ENCODE data around the gene P2RX6.
"Not testable (repeated sequence)": the region's sequence is repeated elsewhere in the genome, so short reads cannot be mapped to it uniquely, and the experiment has no call there.

The P2RX6 gene

DNA sequence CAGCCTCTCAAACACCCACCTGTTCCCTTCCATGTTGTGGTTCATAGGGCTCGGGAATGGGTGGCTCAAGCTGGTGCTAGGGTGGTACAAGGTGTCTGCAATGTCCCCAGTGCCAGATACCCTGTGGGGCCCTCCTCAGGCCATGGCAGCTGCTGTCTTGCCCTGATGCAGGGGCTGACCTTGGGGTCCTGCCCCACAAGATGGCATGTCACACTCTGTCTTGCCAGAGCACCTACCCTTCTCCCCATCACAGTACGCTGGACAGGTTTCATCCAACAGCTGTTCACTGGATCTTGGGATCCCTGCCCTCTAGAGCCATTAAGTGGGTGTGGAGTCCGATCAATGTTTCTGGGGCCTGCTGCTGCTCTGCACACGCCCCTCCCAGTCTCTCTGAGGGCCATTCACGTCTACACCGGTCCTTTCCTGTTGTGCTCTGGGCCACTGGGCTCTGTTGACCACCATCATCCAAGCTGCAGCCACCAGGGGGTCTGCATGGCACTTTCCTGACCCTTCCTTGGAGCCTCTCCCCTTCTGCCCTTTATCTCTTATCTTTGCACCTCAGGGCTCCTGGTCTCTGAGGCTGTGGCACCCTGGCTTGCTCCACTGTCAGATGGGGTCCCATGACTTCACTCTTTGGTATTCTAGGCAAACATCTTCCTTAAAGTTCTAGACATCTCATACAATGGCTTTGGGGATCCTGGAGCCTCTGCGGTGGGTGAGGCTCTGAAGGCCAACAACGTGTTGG lies 37.9 kb downstream of the P2RX6 start:
- no peak for DNase-seq (ENCODE audit: low read depth, low spot score)

DNA sequence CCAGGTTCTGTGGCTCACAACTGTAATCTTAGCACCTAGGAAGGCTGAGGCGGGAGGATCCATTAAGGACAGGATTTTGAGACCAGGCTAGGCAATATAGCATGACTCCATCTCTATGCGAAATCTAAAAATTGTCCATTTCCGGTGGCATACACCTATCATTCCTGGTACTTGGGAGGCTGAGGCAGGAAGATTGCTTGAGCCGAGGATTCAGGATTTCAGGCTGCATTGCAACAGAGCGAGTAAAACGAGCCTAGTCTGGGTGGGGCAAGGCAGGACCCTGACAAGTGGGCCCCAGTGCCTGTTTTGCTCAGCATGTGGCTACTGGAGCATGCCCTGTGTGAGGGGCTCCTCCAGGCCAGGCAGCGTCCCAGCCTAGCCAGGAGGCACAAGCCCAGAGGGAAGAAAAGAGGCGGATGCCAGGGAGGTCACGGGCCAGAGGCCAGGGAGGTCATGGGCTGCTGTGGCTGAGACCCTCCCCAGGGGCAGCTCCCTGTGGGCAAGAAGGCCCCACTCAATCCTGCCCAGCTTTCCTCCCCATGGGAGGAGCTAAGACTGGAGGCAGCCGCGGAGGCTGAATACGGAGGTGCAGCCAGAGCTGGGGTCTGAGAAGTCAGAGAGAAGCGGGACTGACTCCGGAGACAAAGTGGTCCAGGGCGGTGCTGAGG lies 39.2 kb downstream of the P2RX6 start:
- DNase-seq (ENCODE audit: low read depth, low spot score) = no peak

DNA sequence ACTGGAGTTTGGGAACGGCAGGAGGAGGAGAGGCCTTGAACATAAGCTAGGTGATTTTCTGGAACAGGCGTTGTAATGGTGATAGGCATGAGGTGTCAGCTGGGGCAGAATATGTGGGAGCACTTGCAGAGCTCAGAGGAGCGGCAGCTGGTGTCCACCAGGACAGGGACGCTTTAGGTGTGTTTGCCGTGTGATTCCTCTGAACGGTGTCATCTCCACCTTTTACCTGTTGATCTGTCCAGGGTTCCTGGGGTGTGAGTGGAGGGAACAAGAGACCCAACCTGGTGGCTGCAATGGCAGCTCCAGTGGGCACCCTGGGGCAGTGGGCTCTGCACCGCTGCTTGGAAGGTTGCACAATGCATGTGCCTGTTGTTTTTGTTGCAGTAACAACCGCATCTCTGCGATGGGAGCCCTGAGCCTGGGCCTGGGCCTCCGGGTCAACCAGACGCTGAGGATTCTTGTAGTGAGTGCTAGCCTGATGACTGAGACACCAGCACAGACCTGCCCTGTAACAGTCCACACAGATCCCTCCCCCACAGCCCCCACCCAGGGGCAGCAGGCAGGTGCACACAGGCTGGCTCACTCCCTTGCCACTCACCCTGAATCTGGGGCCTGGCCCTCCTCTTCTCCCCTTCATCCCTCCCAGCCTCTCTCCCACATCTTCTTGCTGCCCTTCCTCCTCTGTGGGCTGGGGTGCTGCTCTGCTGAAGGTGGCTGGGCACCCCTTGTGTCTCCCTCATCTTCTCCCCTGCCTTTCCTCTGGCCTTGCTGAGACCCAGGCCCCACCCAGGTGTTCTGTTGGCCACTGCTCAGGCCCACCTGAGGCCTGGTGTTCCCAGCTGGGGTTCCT lies 40.0 kb downstream of the P2RX6 start:
- no peak for DNase-seq (ENCODE audit: low read depth, low spot score)

DNA sequence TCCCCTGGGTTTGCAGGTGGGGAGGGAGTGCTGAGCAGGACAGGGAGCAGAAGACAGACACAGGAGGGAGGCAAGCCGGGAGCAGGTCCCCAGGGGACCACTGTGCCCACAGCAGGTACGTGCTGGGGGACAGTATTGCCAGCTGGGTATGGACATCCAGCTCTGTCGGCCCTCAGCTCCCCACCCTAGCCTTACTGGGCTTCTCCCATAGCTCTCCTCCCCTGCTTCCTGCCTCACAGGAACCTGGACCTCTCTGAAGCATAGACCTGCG lies 40.5 kb downstream of the P2RX6 start:
- no peak for DNase-seq (ENCODE audit: low read depth, low spot score)

DNA sequence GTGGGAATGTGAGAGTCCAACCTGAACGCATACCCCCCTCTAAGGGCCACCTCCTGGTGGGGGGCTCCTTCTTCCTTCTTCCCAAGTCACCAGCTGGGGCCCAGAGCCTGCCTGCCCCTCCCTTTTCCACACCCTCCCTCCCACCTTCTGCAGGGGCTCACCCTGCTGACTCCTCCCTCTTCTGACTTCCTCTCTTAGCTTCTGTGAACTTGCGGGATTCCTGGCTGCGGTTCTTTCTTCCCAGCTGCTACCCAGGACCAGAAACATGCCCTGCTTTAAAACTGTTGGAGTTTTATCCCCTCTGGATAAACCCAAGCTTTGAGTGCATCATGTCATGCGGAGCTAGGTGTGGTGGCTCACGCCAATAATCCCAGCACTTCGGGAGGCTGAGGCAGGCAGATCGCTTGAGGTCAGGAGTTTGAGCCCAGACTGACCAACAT lies 40.9 kb downstream of the P2RX6 start:
- DNase-seq (ENCODE audit: low read depth, low spot score) = no peak

DNA sequence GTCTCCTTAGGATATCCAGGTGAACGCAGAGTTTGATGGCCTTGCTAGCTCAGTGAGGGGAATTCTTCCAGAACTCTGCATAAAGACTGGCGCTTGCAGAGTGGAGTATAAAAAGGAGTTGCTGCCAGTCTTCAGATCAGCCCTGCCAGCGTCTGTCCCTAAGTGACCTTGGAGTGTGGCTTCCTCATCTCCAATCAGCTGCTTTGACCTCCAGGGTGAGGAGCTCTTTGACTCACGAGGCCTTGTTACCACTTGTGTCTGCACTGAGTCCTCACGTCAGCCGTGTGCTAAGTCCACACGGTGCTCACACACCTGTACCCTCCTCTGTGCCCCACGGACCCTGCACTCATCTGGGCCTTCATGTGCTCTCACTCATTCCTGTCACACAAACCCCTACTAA lies 45.4 kb downstream of the P2RX6 start:
- not testable (repeated sequence) for DNase-seq (ENCODE audit: low read depth, low spot score)

DNA sequence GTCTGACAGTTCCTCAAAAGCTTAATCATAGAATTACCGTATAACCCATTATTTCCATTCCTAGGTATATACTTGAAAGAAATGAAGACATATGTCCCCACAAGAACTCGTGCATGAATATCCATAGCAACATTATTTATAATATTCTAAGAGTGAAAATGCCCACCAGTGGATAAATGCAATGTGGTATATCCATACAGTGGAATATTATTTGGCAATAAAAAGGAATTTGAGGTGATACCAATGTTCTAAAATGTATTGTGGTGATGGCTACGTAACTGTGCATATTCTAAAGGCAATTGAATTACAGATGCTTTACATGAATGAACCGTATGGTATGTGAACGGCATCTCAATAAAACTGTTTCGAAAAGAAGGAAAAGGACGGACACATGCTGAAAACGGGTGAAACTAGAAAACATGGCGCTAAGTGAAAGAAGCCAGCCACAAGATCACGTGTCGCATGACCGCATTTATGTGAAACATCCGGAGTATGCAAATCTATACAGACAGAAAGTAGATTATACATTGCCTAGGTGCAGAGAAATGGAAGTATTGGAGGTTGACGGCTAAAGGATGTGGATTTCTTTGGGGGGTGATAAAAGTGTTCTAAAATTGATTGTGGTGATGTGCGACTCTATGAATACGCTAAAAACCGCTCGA lies 46.8 kb downstream of the P2RX6 start:
- not testable (repeated sequence) for DNase-seq (ENCODE audit: low read depth, low spot score)

DNA sequence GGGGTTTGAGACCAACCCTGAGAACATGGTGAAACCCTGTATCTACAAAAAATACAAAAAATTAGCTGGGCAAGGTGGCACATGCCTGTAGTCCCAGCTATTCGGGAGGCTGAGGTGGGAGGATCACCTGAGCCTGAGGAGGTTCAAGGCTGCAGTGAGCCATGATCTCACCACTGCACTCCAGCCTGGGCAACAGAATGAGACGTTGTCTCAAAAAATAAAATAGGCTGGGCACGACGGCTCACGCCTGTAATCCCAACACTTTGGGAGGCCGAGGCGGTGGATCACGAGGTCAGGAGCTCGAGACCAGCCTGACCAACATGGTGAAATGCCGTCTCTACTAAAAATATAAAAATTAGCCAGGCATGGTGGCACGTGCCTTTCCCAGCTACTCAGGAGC lies 49.5 kb downstream of the P2RX6 start:
- DNase-seq (ENCODE audit: low read depth, low spot score) = not testable (repeated sequence)

DNA sequence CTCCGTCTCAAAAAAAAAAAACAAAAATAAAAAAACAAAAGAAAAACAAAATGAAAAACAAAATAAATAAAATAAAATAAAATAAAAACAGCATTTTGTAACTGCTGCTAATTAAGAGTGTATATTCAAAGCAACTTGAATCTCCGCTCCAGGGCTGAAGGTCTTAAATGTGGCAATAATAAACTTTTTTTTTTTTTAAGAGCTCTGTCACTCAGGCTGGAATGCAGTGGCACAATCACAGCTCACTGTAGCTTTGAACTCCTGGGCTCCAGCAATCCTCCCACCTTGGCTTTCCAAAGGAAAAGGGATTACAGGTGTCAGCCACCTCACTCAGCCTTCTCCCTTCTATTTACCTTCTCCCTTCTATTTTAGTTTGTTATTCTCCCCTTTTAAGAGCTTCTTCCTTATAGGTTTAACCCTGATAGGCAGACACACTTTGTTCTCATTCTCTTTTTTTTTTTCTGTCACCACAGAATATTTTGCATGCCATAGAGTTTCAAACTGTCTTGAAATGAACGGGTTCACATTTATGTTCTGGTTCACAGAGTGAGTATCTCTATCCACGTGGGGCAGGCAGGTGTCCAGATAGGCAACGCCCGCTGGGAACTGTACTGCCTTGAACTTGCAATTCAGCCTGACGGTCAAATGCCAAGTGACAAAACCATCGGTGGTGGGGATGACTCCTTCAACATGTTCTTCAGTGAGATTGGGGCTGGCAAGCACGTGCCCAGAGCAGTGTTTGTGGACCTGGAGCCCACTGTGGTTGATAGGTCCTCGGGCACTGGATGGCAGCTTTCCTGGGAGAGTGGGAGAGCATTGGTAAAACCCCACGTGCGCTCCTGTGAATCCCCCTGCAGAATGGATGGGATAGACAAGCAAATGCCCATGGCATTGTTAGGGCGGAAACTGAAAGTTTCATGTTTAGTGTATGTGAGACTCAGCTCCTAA lies 50.2 kb downstream of the P2RX6 start:
- no peak for DNase-seq (ENCODE audit: low read depth, low spot score)

DNA sequence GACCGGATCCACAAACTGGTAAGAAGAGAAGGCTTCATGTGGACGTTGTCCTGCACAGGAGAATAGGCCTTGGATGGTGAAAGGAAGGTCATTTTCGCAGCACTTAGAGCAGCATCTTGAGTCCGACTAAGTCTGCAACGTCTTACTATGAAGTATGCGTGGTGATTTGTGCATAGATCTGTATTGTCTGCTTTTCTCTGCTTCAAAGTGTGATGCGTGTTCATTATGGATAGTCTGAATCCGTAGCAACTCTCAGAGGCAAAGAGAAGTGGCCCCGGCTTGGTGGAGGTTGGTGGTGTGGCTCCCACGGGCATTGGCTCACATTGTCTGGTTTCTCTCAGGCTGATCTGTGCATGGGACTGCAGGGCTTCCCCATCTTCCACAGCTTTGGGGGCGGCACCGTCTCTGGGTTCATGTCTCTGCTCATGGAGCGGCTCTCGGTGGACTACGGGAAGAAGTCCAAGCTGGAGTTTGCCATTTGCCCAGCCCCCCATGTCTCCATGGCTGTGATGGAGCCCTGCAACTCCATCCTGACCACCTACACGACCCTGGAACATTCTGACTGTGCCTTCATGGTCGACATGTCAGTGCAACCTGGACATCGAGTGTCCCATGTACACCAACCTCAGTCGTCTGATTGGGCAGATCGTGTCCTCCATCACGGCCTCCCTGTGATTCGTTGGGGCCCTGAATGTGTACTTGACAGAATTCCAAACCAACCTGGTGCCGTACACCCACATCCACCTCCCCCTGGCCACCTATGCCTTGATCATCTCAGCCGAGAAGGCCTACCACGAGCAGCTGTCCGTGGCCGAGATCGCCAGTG lies 52.3 kb downstream of the P2RX6 start:
- DNase-seq (ENCODE audit: low read depth, low spot score) = no peak

DNA sequence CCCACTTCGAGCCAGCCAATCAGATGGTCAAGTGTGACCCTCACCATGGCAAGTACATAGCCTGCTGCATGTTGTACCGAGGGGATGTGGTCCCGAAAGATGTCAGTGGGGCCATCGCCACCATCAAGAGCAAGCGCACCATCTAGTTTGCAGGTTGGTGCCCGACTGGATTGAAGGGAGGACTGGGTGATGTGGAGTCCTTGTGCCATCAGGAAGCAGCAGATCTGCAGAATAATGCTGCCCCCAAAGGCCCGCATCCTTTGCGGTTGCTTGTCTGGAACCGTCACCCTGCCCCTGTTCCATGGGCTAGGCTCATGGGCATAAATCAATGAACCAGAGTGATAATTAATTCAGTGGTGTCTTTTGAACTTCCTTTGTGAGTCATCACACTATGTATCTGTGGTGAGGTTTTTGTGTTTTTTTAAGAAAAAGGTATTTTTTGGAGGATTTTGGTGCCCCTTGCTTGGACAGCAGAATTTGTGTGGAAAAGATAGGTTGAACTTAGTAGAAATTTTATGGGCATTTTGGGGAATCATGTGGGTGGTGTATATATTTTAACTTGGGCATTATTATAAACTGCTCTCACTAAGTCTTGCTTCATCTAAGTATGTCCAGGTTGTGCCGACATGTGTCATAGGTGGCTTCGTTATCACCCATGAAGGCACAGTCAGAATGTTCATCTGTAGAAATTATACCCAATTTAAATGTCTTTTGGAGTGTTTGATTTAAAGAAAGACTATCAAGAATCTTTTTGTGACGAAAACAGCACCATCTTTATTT lies 53.1 kb downstream of the P2RX6 start:
- DNase-seq (ENCODE audit: low read depth, low spot score) = no peak

DNA sequence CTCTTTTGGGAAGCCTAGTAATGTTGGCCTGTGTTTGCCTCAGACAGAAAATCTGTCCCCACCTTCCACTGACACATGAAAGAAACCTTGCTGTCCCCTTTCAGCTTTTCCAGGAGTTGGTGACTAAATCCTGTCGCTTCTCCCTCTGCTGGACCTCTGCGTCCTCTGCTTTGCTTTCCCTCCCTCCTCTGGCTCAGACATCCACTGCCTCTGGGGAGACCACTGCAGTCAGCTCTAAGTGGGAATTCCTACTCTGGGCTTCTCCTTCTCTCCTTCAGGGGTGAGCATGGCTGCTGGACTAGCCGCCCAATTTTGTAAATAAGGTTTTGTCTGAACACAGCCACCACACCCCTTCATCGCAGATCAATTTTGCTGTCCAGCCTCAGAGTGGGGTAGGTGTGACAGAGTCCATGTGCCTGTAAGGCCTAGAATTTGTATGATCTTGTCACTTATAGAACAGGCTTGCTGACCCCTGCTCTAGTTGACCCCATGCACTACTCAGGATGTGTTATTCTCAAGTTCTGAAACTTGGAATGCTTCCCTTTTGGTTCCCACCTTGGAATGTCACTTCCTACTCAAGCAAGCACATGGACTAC lies 53.8 kb downstream of the P2RX6 start:
- no peak for DNase-seq (ENCODE audit: low read depth, low spot score)

DNA sequence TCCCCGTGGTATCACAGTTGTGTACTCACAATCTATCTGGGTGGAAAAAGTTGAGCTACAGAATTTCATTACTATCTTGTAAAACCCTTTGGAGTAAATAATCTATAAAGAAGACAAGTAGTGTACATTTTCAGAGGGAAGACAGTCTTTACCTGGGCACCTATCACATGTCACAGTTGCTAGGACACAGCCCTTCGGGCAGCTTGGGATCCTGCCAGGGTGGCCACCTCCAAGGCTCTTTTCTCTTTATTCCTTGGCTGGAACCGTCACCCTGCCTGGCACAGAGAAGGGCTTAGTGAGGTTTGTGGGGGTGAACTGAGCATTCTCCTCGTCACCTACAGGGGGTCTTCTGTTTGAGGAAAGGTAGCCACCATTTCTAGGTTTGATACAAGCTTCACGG lies 54.4 kb downstream of the P2RX6 start:
- no peak for DNase-seq (ENCODE audit: low read depth, low spot score)

DNA sequence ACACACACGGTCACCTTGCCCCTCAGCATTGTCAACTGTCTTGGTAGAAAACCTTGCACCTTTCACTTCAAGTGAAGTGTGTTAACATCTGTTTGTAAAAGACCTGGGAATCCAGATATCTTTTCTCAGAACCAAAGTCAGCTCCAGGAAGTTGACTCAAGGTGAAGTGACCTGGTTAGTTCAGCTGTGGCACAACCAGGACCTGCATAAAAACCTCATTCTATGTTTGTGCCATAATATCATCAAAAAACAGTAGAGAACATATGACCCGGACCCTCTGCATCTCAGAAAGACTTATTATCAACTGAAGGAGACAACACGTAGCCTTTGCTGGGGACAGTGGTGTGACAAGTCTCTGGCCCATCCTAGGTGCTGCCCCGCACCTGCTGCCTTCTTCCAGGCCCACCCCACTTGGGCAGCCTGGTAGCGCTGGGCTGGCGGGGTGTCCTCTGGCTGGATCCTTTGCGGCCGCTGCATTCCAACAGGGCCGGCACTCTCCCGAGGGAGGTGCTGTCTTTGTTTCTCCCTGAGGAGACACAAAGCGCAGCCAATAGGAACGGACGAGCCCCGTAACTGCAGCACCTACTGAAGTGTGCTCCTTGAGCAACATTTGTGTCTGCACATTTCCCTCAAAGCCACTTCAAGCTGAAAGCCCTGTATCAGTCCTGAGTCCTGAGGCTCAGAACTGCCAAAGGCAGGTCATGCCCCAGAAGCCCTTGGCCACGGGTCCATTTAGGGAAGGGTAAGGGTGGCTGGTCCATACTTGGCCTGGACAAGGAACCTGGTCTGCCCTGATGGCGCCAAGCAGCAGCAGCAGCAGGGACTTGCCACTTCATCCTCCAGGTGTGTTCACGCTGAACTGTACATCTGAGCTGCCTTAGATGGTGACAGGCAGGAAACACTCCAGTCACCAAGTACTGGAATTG lies 56.0 kb downstream of the P2RX6 start:
- no peak for DNase-seq (ENCODE audit: low read depth, low spot score)

DNA sequence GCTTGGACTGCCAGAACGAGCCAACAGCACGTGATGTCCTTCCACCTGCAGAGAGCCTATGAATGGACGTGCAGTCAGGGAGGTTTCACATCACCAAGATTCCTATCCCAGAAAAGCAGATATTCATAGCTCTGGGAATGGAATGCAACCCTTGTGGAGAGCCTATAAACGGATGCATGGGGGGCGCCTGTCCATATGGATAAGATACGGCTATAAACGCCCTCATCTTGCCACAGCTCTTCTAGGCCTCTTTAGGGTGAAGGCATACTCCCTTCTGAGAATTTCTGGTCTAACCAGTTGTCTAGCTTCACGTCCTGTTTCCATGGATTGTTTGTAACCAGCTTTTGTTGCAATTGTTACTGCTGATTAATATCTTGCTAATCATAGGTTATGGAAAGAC lies 56.8 kb downstream of the P2RX6 start:
- not testable (repeated sequence) for DNase-seq (ENCODE audit: low read depth, low spot score)

DNA sequence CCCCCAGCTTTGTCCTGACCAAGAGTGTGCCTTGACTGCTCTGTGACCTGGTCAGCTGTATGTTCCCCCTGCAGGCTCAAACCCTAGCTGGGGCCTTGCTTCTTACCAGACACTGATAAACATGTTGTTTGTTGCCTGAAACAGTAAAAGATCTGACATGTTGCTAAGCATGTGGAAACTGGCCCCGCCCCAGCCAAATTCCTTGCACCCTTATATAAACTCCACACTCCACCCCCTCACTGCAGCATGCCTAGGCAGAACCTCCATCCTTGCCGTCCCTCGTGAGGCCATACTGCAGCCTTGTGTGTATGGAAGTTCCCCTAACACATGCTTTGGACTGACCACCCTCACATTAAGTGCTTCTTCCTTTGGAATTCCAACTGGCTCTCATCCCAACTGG lies 58.1 kb downstream of the P2RX6 start:
- no peak for DNase-seq (ENCODE audit: low read depth, low spot score)

DNA sequence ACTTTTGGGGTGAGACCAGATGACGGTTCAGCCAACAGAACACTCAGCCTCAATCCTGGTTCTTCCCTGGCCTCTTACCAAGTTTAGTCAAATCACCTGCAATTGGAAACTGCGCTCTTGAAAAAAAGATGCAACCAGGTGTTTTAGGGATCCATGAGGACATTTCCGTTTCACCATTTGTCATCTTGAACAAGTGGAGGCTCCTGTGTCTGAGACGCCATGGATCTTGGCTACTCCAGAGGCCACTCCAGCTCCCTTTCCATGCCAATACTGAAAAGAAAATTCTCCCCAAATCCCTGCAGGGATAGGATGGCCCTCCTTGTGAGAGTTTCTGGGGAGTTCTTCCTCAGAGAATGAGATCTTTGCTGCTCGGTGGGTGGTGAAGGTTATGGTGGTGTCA lies 58.5 kb downstream of the P2RX6 start:
- DNase-seq (ENCODE audit: low read depth, low spot score) = no peak
